B cell (primary cell): ENCODE data around the gene KCNF1. TPM values are rescaled to one million over a fixed set of nuclear protein-coding genes. Genes with fewer than 3 reads are reported as not detected.

Source experiments
- ATAC-seq: fragments of 200-7000 bp; cut with Tn5 transposase; one replicate; pipeline ENCODE4 v1.10.0; 2021; ENCODE audit warnings: low read depth, mild to moderate bottlenecking, moderate number of reproducible peaks, moderate library complexity
- CTCF ChIA-PET: fragments of 350-600 bp; sonication (Branson Sonifier 250); formaldehyde crosslinking; loops from one replicate; lab custom pipeline; 2021; ENCODE audit warnings: antibody characterized with exemption, inconsistent platforms; lab: Charles Lee
- POLR2A ChIA-PET: fragments of 350-600 bp; sonication (Branson Sonifier 250); formaldehyde crosslinking; loops from one replicate; lab custom pipeline; 2021; ENCODE audit warnings: antibody characterized with exemption; lab: Charles Lee
- DNase-seq: peaks from one replicate; pipeline ENCODE4 v3.0.0; 2013
- H2AFZ ChIP-seq: 2 replicates; pipeline ENCODE4 v1.6.1; 2012; ENCODE audit warnings: mild to moderate bottlenecking, low read depth, low read length; ENCODE audit not compliant: insufficient read depth, poor library complexity, severe bottlenecking
- H3K27ac ChIP-seq, 2 donors: 1 replicate in 1 of 2; 2 replicates in 1 of 2; pipeline ENCODE4 v1.5.1; 2012 to 2013; ENCODE audit warnings: low read length in 2 of 2, mild to moderate bottlenecking in 2 of 2, moderate library complexity in 1 of 2
- H3K27me3 ChIP-seq, 4 experiments: fragments of 200-600 bp in 1 of 4; sonication (generic) in 1 of 4; replicated peaks in 1 of 4; 1 replicate in 2 of 4; 2 replicates in 2 of 4; pipeline versions ENCODE4 v1.6.1 to v1.7.0; 2013 to 2016; ENCODE audit warnings: low read length in 3 of 4, mild to moderate bottlenecking in 2 of 4, mixed read lengths in 1 of 4, moderate library complexity in 1 of 4; ENCODE audit not compliant: insufficient read depth in 4 of 4, control insufficient read depth in 3 of 4; ENCODE audit errors: control extremely low read depth in 1 of 4
- H3K36me3 ChIP-seq, 2 experiments: replicated peaks in 1 of 2; 1 replicate in 1 of 2; 2 replicates in 1 of 2; pipeline versions ENCODE4 v1.6.1 to v1.7.1; 2013; ENCODE audit warnings: low read length in 1 of 2; ENCODE audit not compliant: insufficient read depth in 2 of 2, control insufficient read depth in 1 of 2; ENCODE audit errors: control extremely low read depth in 1 of 2, extremely low read depth in 1 of 2
- H3K4me1 ChIP-seq, 2 donors: fragments of 200-600 bp in 1 of 2; sonication (generic) in 1 of 2; 1 replicate in 1 of 2; 2 replicates in 1 of 2; pipeline versions ENCODE4 v1.5.1 to v1.6.1; 2013 to 2017; ENCODE audit warnings: low read length in 2 of 2; ENCODE audit not compliant: control insufficient read depth in 2 of 2, insufficient read depth in 2 of 2
- H3K4me2 ChIP-seq: replicated peaks from 2 replicates; pipeline ENCODE3; 2012; ENCODE audit warnings: mild to moderate bottlenecking, low read depth, low read length; ENCODE audit not compliant: poor library complexity, severe bottlenecking
- H3K4me3 ChIP-seq, 5 experiments: fragments of 200-600 bp in 1 of 5; sonication (generic) in 1 of 5; 1 replicate in 3 of 5; 2 replicates in 2 of 5; pipeline versions ENCODE4 v1.5.1 to v1.7.0; 2011 to 2016; ENCODE audit warnings: low read length in 4 of 5, mild to moderate bottlenecking in 4 of 5, low read depth in 2 of 5, control low read depth in 1 of 5, moderate library complexity in 1 of 5; ENCODE audit not compliant: insufficient read depth in 1 of 5; ENCODE audit errors: control extremely low read depth in 1 of 5, extremely low read depth in 1 of 5
- H3K79me2 ChIP-seq: fragments of 200-600 bp; sonication (generic); one replicate; pipeline ENCODE4 v1.6.0; 2016; ENCODE audit warnings: low read length; ENCODE audit not compliant: control insufficient read depth, insufficient read depth
- H3K9ac ChIP-seq: fragments of 200-600 bp; sonication (generic); 2 replicates; pipeline ENCODE4 v1.6.1; 2017; ENCODE audit warnings: mild to moderate bottlenecking, low read length, moderate library complexity
- H3K9me3 ChIP-seq, 3 donors: one replicate each; pipeline versions ENCODE4 v1.6.1 to v1.7.1; 2013; ENCODE audit warnings: low read length in 2 of 3; ENCODE audit not compliant: control insufficient read depth in 2 of 3, insufficient read depth in 1 of 3; ENCODE audit errors: control extremely low read depth in 1 of 3
- H4K20me1 ChIP-seq: 2 replicates; pipeline ENCODE4 v1.6.0; 2012; ENCODE audit warnings: mild to moderate bottlenecking, low read length; ENCODE audit not compliant: insufficient read depth, control insufficient read depth, poor library complexity, severe bottlenecking
- H3K27ac Mint-ChIP-seq: one replicate; pipeline ENCODE4 v1.8.0; 2021; ENCODE audit warnings: mixed read lengths
- H3K27me3 Mint-ChIP-seq: one replicate; pipeline ENCODE4 v1.8.0; 2021; ENCODE audit warnings: mixed read lengths
- H3K4me1 Mint-ChIP-seq: one replicate; pipeline ENCODE4 v1.8.0; 2021; ENCODE audit warnings: mixed read lengths
- H3K4me3 Mint-ChIP-seq: one replicate; pipeline ENCODE4 v1.8.0; 2021; ENCODE audit warnings: mixed read lengths
- H3K9me3 Mint-ChIP-seq: one replicate; pipeline ENCODE4 v1.8.0; 2022; ENCODE audit warnings: mixed read lengths; ENCODE audit not compliant: insufficient read depth
- EZH2 ChIP-seq: IDR thresholded peaks from 2 replicates; pipeline ENCODE4 v1.6.1; 2012; ENCODE audit warnings: borderline replicate concordance, low read depth, mild to moderate bottlenecking, moderate library complexity, low read length; ENCODE audit not compliant: insufficient read depth, poor library complexity, severe bottlenecking
- WGBS: methylation state at CpG from one replicate; pipeline ENCODE4 v1.1.5; 2013; ENCODE audit warnings: missing lambda C conversion rate; ENCODE audit not compliant: insufficient coverage; 5-methylcytosine and 5-hydroxymethylcytosine counted together
- intact Hi-C: fragments of 100-400 bp; cut with micrococcal nuclease; formaldehyde crosslinking; loops from one replicate; pipeline ENCODE4 v1.10.0; 2022
- polyA plus RNA-seq: library from polyadenylated mRNA; depleted of rRNA; stranded (reverse); fragments of >200 nt; gene quantifications from 2 replicates; pipeline ENCODE4 v1.2.3, GENCODE V29; 2012
- total RNA-seq, 2 donors: library from RNA; stranded (reverse); fragments of 120-200 nt in 1 of 2; gene quantifications; 1 replicate in 1 of 2; 2 replicates in 1 of 2; pipeline versions ENCODE4 v1.2.3 to v1.2.4, GENCODE V29; 2013 to 2022
- TF ChIP-seq, protein P1 (sequence below): fragments of 200-600 bp; IDR thresholded peaks from one replicate; pipeline ENCODE4 v1.8.0; 2022; ENCODE audit warnings: antibody characterized with exemption, mild to moderate bottlenecking

The KCNF1 gene
- total and polyA plus RNA-seq, 2 donors (not counting 1 experiment from before 2014, with no cell fraction given): not detected

DNA sequence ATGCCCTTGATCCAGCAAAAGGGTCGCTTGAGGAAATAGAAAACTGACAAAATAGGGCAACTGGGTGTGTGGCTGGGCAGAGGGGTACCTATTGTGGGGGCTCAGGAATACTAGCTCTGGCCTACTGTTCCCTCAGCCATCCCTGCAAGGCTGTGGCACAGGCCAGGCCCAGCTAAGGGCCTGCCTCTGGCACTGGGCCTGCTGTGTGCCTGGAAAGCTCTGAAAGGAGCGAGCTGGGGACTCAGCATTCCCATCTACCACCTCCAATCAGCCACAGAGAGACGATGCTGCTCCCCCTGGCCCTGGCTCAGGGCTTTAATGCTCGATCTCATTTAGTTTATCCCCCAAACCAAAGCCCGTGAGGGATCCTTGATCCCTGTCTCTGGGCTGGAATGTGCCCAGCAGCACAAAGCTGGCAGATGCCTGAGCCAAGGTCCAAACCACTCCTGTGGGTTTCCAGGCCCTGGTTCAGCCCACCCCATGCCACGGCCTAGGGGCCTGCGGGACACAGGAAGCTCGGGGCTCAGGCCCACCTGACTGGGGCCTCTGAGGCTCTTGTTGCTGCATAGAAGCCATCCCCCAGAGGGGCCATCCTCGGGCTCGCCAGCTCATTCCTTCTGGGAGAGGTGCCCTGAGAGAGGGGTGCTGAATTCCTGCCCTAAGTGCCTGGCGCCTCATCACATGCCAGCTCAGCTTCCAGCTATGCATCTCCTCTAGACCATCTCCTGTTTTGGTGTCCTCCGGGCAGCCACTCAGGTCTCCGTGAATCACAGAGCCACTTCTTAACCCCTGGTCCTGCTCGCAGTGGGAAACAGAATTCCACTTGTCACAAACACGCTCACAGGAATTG lies 43.0 kb upstream of the KCNF1 start:
- POLR2A ChIA-PET: no interaction called here
- H3K27ac ChIP-seq: no peak overlapping the region
- ATAC-seq (no peak), DNase-seq (no peak)
- H3K27me3 Mint-ChIP-seq: peaks cover 21% of the 10 kb centered on the region
- H3K4me1 ChIP-seq: peaks cover 11 to 18% of the 10 kb centered on the region in 2 donors
- WGBS: 89% methylated on average over 15 of the region's 15 CpGs
- no peak overlapping the region for H3K27ac Mint-ChIP-seq
- H3K27me3 ChIP-seq: peaks cover 0 to 13% (median 5%) of the 10 kb centered on the region in 4 experiments
- no peak overlapping the region for H3K4me3 ChIP-seq
- TF ChIP-seq, protein P1, sequence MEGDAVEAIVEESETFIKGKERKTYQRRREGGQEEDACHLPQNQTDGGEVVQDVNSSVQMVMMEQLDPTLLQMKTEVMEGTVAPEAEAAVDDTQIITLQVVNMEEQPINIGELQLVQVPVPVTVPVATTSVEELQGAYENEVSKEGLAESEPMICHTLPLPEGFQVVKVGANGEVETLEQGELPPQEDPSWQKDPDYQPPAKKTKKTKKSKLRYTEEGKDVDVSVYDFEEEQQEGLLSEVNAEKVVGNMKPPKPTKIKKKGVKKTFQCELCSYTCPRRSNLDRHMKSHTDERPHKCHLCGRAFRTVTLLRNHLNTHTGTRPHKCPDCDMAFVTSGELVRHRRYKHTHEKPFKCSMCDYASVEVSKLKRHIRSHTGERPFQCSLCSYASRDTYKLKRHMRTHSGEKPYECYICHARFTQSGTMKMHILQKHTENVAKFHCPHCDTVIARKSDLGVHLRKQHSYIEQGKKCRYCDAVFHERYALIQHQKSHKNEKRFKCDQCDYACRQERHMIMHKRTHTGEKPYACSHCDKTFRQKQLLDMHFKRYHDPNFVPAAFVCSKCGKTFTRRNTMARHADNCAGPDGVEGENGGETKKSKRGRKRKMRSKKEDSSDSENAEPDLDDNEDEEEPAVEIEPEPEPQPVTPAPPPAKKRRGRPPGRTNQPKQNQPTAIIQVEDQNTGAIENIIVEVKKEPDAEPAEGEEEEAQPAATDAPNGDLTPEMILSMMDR: no peak
- no peak for TF ChIP-seq EZH2
- H3K4me1 Mint-ChIP-seq: peaks cover 18% of the 10 kb centered on the region
- H3K79me2 ChIP-seq: no peaks in the 10 kb centered on the region
- H4K20me1 ChIP-seq: no peaks in the 10 kb centered on the region
- H3K9me3 ChIP-seq: peaks cover 0 to 2% (median 0%) of the 10 kb centered on the region in 3 donors
- H2AFZ ChIP-seq: no peak overlapping the region
- CTCF ChIA-PET: no interaction called here
- H3K4me2 ChIP-seq: no peak overlapping the region
- intact Hi-C loops: no loop called here
- no peak overlapping the region for H3K9ac ChIP-seq
- no peaks in the 10 kb centered on the region for H3K36me3 ChIP-seq
- H3K9me3 Mint-ChIP-seq: peaks cover 5% of the 10 kb centered on the region
- no peak overlapping the region for H3K4me3 Mint-ChIP-seq

DNA sequence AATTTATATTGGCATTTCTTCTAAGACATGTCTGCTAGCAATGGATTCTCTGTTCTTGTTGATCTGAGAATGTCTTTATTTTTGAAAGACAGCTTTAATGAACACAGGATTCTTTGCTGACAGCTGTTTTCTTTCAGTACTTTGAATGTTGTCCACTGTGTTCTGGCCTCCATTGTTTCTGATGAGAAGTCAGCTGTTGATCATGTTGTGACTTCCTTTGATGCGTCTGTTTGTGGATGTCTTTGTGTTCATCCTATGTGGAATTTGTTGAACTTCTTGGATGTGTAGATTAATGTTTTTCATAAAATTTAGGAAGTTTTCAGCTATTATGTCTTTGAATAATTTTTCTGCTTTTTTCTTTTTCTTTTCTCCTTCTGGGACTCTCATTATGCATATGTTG lies 39.8 kb upstream of the KCNF1 start:
- peaks cover 5% of the 10 kb centered on the region for H3K9me3 Mint-ChIP-seq
- H3K79me2 ChIP-seq: no peaks in the 10 kb centered on the region
- H3K27me3 ChIP-seq: peaks cover 0 to 13% (median 1%) of the 10 kb centered on the region in 4 experiments
- H2AFZ ChIP-seq: no peak overlapping the region
- ChIA-PET POLR2A (no interaction called here), CTCF (interaction anchor here (0.6 kb wide), 1 partner anchor 196 kb away, joined by 3 read pairs; no protein-coding TSS in a partner anchor)
- no CpG with 5 or more reads among the region's 1 CpG for WGBS
- H3K4me1 Mint-ChIP-seq: no peaks in the 10 kb centered on the region
- no peak overlapping the region for H3K9ac ChIP-seq
- H3K4me3 Mint-ChIP-seq: no peak overlapping the region
- no peaks in the 10 kb centered on the region for H3K4me1 ChIP-seq
- peaks cover 26% of the 10 kb centered on the region for H3K27me3 Mint-ChIP-seq
- TF ChIP-seq, protein P1: no peak
- no peak overlapping the region for H3K27ac ChIP-seq
- no peak overlapping the region for H3K4me3 ChIP-seq
- no peak overlapping the region for H3K27ac Mint-ChIP-seq
- intact Hi-C loops: no loop called here
- DNase-seq (no peak), ATAC-seq (no peak)
- peaks cover 0 to 2% (median 0%) of the 10 kb centered on the region in 3 donors for H3K9me3 ChIP-seq
- H3K4me2 ChIP-seq: no peak overlapping the region
- no peaks in the 10 kb centered on the region for H3K36me3 ChIP-seq
- no peaks in the 10 kb centered on the region for H4K20me1 ChIP-seq
